H9 (cell line): ENCODE results near the gene YIPF3. TPM values are rescaled to one million over a fixed set of nuclear protein-coding genes. Genes with fewer than 3 reads are reported as not detected.

Experiments
- DNase-seq: peaks from one replicate; pipeline ENCODE4 v3.0.0-alpha.2; 2017
- H2AFZ ChIP-seq: one replicate; pipeline ENCODE4 v1.6.1; 2013; ENCODE audit warnings: mild to moderate bottlenecking, low read length, control low read depth, moderate library complexity
- H2AK5ac ChIP-seq: 2 replicates; pipeline ENCODE4 v1.6.1; 2013; ENCODE audit warnings: low read length, control low read depth, mixed read lengths; ENCODE audit not compliant: insufficient read length
- H2BK120ac ChIP-seq: one replicate; pipeline ENCODE4 v1.6.1; 2013; ENCODE audit warnings: low read depth, mild to moderate bottlenecking, low read length, control low read depth, inconsistent platforms; ENCODE audit not compliant: poor library complexity, severe bottlenecking
- H2BK12ac ChIP-seq: 2 replicates; pipeline ENCODE4 v1.6.1; 2013; ENCODE audit warnings: low read length, control low read depth, mixed read lengths, low read depth; ENCODE audit not compliant: insufficient read length
- H2BK15ac ChIP-seq: 2 replicates; pipeline ENCODE4 v1.6.1; 2013; ENCODE audit warnings: low read depth, low read length, control low read depth
- H2BK20ac ChIP-seq: one replicate; pipeline ENCODE4 v1.6.1; 2013; ENCODE audit warnings: low read depth, mild to moderate bottlenecking, low read length, control low read depth, inconsistent platforms; ENCODE audit not compliant: poor library complexity, severe bottlenecking
- H2BK5ac ChIP-seq: 2 replicates; pipeline ENCODE4 v1.6.1; 2013; ENCODE audit warnings: low read length, control low read depth, mixed read lengths; ENCODE audit not compliant: insufficient read length
- H3K14ac ChIP-seq: 2 replicates; pipeline ENCODE4 v1.6.1; 2013; ENCODE audit warnings: low read length, control low read depth; ENCODE audit not compliant: insufficient read depth
- H3K18ac ChIP-seq: 2 replicates; pipeline ENCODE4 v1.6.1; 2013; ENCODE audit warnings: low read depth, mild to moderate bottlenecking, mixed read lengths, low read length, control low read depth; ENCODE audit not compliant: insufficient read length
- H3K23ac ChIP-seq: 2 replicates; pipeline ENCODE4 v1.6.1; 2013; ENCODE audit warnings: low read length, control low read depth, mixed read lengths, low read depth; ENCODE audit not compliant: insufficient read length
- H3K23me2 ChIP-seq: 2 replicates; pipeline ENCODE4 v1.6.1; 2013; ENCODE audit warnings: low read depth, mild to moderate bottlenecking, mixed read lengths, low read length, control low read depth; ENCODE audit not compliant: insufficient read length, poor library complexity, severe bottlenecking
- H3K27ac ChIP-seq: 2 replicates; pipeline ENCODE4 v1.5.1; 2013; ENCODE audit warnings: low read length, control low read depth, mixed read lengths, low read depth; ENCODE audit not compliant: insufficient read length
- H3K27me3 ChIP-seq: 2 replicates; pipeline ENCODE4 v1.6.1; 2013; ENCODE audit warnings: low read length, control low read depth, inconsistent platforms; ENCODE audit not compliant: insufficient read depth
- H3K4ac ChIP-seq: 2 replicates; pipeline ENCODE4 v1.6.1; 2013; ENCODE audit warnings: low read depth, mild to moderate bottlenecking, control low read depth, inconsistent platforms, low read length, moderate library complexity
- H3K4me1 ChIP-seq: 2 replicates; pipeline ENCODE4 v1.6.1; 2013; ENCODE audit warnings: low read length, control low read depth, inconsistent platforms; ENCODE audit not compliant: insufficient read depth
- H3K4me2 ChIP-seq: 2 replicates; pipeline ENCODE4 v1.6.1; 2013; ENCODE audit warnings: low read length, control low read depth, mixed read lengths; ENCODE audit not compliant: insufficient read length, insufficient read depth
- H3K56ac ChIP-seq: 2 replicates; pipeline ENCODE4 v1.6.1; 2013; ENCODE audit warnings: low read depth, mild to moderate bottlenecking, mixed read lengths, low read length, control low read depth; ENCODE audit not compliant: insufficient read length
- H3K79me1 ChIP-seq: 2 replicates; pipeline ENCODE4 v1.6.1; 2013; ENCODE audit warnings: low read depth, mild to moderate bottlenecking, moderate library complexity, low read length, control low read depth, inconsistent platforms; ENCODE audit not compliant: insufficient read depth, poor library complexity, severe bottlenecking
- H3K79me2 ChIP-seq: 2 replicates; pipeline ENCODE4 v1.6.1; 2013; ENCODE audit warnings: low read length, control low read depth, inconsistent platforms; ENCODE audit not compliant: insufficient read depth
- H3K9ac ChIP-seq: 2 replicates; pipeline ENCODE4 v1.6.1; 2013; ENCODE audit warnings: low read length, control low read depth, mixed read lengths; ENCODE audit not compliant: insufficient read length; ENCODE audit errors: extremely low read depth
- H3K9me3 ChIP-seq: one replicate; pipeline ENCODE4 v1.6.1; 2013; ENCODE audit warnings: low read depth, low read length, inconsistent platforms; ENCODE audit not compliant: control insufficient read depth
- H3T11ph ChIP-seq: one replicate; pipeline ENCODE4 v1.6.1; 2013; ENCODE audit warnings: mild to moderate bottlenecking, low read length, control low read depth, inconsistent platforms
- H4K20me1 ChIP-seq: one replicate; pipeline ENCODE4 v1.6.1; 2013; ENCODE audit not compliant: control insufficient read depth, insufficient read length, insufficient read depth
- H4K5ac ChIP-seq: 2 replicates; pipeline ENCODE4 v1.6.1; 2013; ENCODE audit warnings: low read depth, mild to moderate bottlenecking, mixed read lengths, low read length, control low read depth; ENCODE audit not compliant: insufficient read length
- H4K8ac ChIP-seq: replicated peaks from 2 replicates; pipeline ENCODE4 v1.6.1; 2013; ENCODE audit warnings: low read length, control low read depth, mixed read lengths, low read depth; ENCODE audit not compliant: insufficient read length
- H4K91ac ChIP-seq: 2 replicates; pipeline ENCODE4 v1.6.1; 2013; ENCODE audit warnings: low read depth, mild to moderate bottlenecking, moderate library complexity, mixed read lengths, low read length, control low read depth; ENCODE audit not compliant: insufficient read length
- H3K27ac Mint-ChIP-seq, 3 experiments: 2 replicates in 2 of 3; 3 replicates in 1 of 3; pipeline ENCODE4 v1.8.0; 2020 to 2021; ENCODE audit warnings: mixed read lengths in 3 of 3, mild to moderate bottlenecking in 1 of 3, moderate library complexity in 1 of 3
- H3K27me3 Mint-ChIP-seq: 2 replicates; pipeline ENCODE4 v1.8.0; 2021; ENCODE audit warnings: low read depth, mild to moderate bottlenecking, moderate library complexity, mixed read lengths
- H3K36me3 Mint-ChIP-seq, 3 experiments: 2 replicates in 2 of 3; 3 replicates in 1 of 3; pipeline ENCODE4 v1.8.0; 2020 to 2021; ENCODE audit warnings: low read depth in 3 of 3, mixed read lengths in 3 of 3; ENCODE audit not compliant: insufficient read depth in 1 of 3
- H3K4me1 Mint-ChIP-seq, 2 experiments: 2 replicates each; pipeline ENCODE4 v1.8.0; 2020; ENCODE audit warnings: mixed read lengths in 2 of 2
- H3K4me3 Mint-ChIP-seq, 2 experiments: 2 replicates in 1 of 2; 3 replicates in 1 of 2; pipeline ENCODE4 v1.8.0; 2020 to 2021; ENCODE audit warnings: mild to moderate bottlenecking in 2 of 2, mixed read lengths in 2 of 2, moderate library complexity in 1 of 2
- H3K9me3 Mint-ChIP-seq, 2 experiments: 2 replicates in 1 of 2; 3 replicates in 1 of 2; pipeline ENCODE4 v1.8.0; 2020; ENCODE audit warnings: mild to moderate bottlenecking in 2 of 2, mixed read lengths in 2 of 2, moderate library complexity in 1 of 2
- CTCF ChIP-seq: fragments of 200-600 bp; sonication (generic); conservative IDR thresholded peaks from 3 replicates; pipeline ENCODE4 v1.8.0; 2021; ENCODE audit warnings: antibody characterized with exemption, mild to moderate bottlenecking
- WGBS: extraction: QIAGEN DNeasy Blood & Tissue Kit; methylation state at CpG from one replicate; pipeline ENCODE4 v1.1.7; 2013; ENCODE audit warnings: missing lambda C conversion rate, low lambda C conversion rate, mixed read lengths; ENCODE audit not compliant: insufficient read length; ENCODE audit errors: extremely low coverage; 5-methylcytosine and 5-hydroxymethylcytosine counted together
- total RNA-seq: library from RNA; stranded (reverse); gene quantifications from 2 replicates; pipeline ENCODE4 v1.2.1, GENCODE V29; 2021

The YIPF3 gene
- total RNA-seq, 1 experiment from 2014 or later = 84.5 TPM

GRCh38 chr6:43516367-43516696 lies 394 bp downstream of the YIPF3 start:
- Histone ChIP-seq H2BK120ac (no peak overlapping the region), H2BK15ac (no peak overlapping the region), H3K4ac (no peak overlapping the region), H2AK5ac (no peak overlapping the region), H3K27me3 (no peaks in the 10 kb centered on the region), H3K23ac (no peak overlapping the region), H3K9ac (peak overlapping the region; percentile 80), H3K79me1 (peaks cover 13% of the 10 kb centered on the region), H4K91ac (no peak overlapping the region), H2BK12ac (no peak overlapping the region), H4K5ac (no peak overlapping the region), H3K23me2 (peaks cover 9% of the 10 kb centered on the region), H4K20me1 (no peaks in the 10 kb centered on the region), H3K56ac (no peak overlapping the region), H3K18ac (no peak overlapping the region), H3K9me3 (no peaks in the 10 kb centered on the region), H4K8ac (no peak overlapping the region), H2BK20ac (no peak overlapping the region), H2AFZ (no peak overlapping the region), H3K4me2 (peak overlapping the region; percentile 98), H2BK5ac (no peak overlapping the region), H3K79me2 (peaks cover 17% of the 10 kb centered on the region; the same call in 1 of the 2 replicates), H3T11ph (no peak overlapping the region), H3K27ac (no peak overlapping the region), H3K4me1 (no peaks in the 10 kb centered on the region), H3K14ac (no peak overlapping the region)
- Mint-ChIP-seq H3K27me3 (no peaks in the 10 kb centered on the region), H3K9me3 (no peaks in the 10 kb centered on the region), H3K4me3 (no peak overlapping the region), H3K36me3 (peaks cover 41 to 49% (median 46%) of the 10 kb centered on the region in 3 experiments), H3K4me1 (peaks cover 21 to 24% of the 10 kb centered on the region in 2 experiments), H3K27ac (peak overlapping the region in 2 of 3 experiments; percentile 65 to 84; a peak in 2 of 7 replicates)
- no peak for DNase-seq
- no peak for TF ChIP-seq CTCF
- no CpG with 5 or more reads among the region's 10 CpGs for WGBS
